ENCODE data around the gene TAGLN. TPM values are rescaled to one million over a fixed set of nuclear protein-coding genes. Genes with fewer than 3 reads are reported as not detected.
A peak's percentile ranks its signal among the peaks of the same experiment; 100 is the strongest.

The TAGLN gene
- total RNA-seq, 2 donors from 2014 or later, result 442 to 1,859 TPM

- no peaks in the 10 kb centered on the region for H3K9me3 ChIP-seq
- TF ChIP-seq CTCF (IDR thresholded peaks at IDR 0.05), result no peak
- H3K4me3 ChIP-seq, result no peak overlapping the region
- H3K27ac ChIP-seq, result peak overlapping the region; percentile 28 to 48
- no peak for DNase-seq (ENCODE audit: low spot score)
- no peaks in the 10 kb centered on the region for H3K27me3 ChIP-seq
- peaks cover 0 to 37% of the 10 kb centered on the region in 2 donors for H3K4me1 ChIP-seq
- peaks cover 20% of the 10 kb centered on the region for H3K36me3 ChIP-seq
Observed at GRCh38 chr11:117172724-117173421, 26.3 kb upstream of the TAGLN start.

- Histone ChIP-seq H3K4me1 (peaks cover 0 to 49% of the 10 kb centered on the region in 2 donors), H3K27me3 (no peaks in the 10 kb centered on the region), H3K9me3 (no peaks in the 10 kb centered on the region), H3K4me3 (no peak overlapping the region), H3K36me3 (peaks cover 1% of the 10 kb centered on the region), H3K27ac (no peak overlapping the region)
- TF ChIP-seq CTCF (IDR thresholded peaks at IDR 0.05), result no peak
- DNase-seq (ENCODE audit: low spot score), result no peak
Observed at GRCh38 chr11:117175104-117175503, 24.1 kb upstream of the TAGLN start.

GRCh38 chr11:117175781-117176180, 23.4 kb upstream of the TAGLN start:
- no peak overlapping the region for H3K4me3 ChIP-seq
- no peak overlapping the region for H3K27ac ChIP-seq
- H3K4me1 ChIP-seq, result peaks cover 0 to 55% of the 10 kb centered on the region in 2 donors
- no peak for TF ChIP-seq CTCF (IDR thresholded peaks at IDR 0.05)
- no peaks in the 10 kb centered on the region for H3K36me3 ChIP-seq
- H3K27me3 ChIP-seq, result no peaks in the 10 kb centered on the region
- no peaks in the 10 kb centered on the region for H3K9me3 ChIP-seq
- DNase-seq (ENCODE audit: low spot score), result no peak

- no peaks in the 10 kb centered on the region for H3K9me3 ChIP-seq
- TF ChIP-seq CTCF (IDR thresholded peaks at IDR 0.05), result no peak
- H3K4me3 ChIP-seq, result no peak overlapping the region
- H3K36me3 ChIP-seq, result no peaks in the 10 kb centered on the region
- no peak overlapping the region for H3K27ac ChIP-seq
- H3K4me1 ChIP-seq, result peaks cover 0 to 55% of the 10 kb centered on the region in 2 donors
- DNase-seq (ENCODE audit: low spot score), result no peak
- no peaks in the 10 kb centered on the region for H3K27me3 ChIP-seq
Observed at GRCh38 chr11:117176186-117176585, 23.0 kb upstream of the TAGLN start.

- Histone ChIP-seq H3K36me3 (peaks cover 10% of the 10 kb centered on the region), H3K4me3 (peak overlapping the region; percentile 14 to 85), H3K27me3 (no peaks in the 10 kb centered on the region), H3K4me1 (peaks cover 0 to 44% of the 10 kb centered on the region in 2 donors), H3K9me3 (no peaks in the 10 kb centered on the region), H3K27ac (peak overlapping the region; percentile 95 to 96)
- no peak for TF ChIP-seq CTCF (IDR thresholded peaks at IDR 0.05)
- no peak for DNase-seq (ENCODE audit: low spot score)
Observed at GRCh38 chr11:117177534-117178209, 21.5 kb upstream of the TAGLN start.
